GM10248 (cell line): ENCODE results near the gene DISC1.

Source experiments
- CTCF ChIA-PET: fragments of 300-600 bp; sonication (Branson Sonifier 250); formaldehyde crosslinking; extraction: SDS; loops from one replicate; lab custom pipeline; 2021; ENCODE audit warnings: antibody characterized with exemption; lab: Yijun Ruan, JAX
- POLR2A ChIA-PET: fragments of 350-650 bp; sonication (Branson Sonifier 250); formaldehyde crosslinking; extraction: SDS; loops from one replicate; lab custom pipeline; 2020; ENCODE audit warnings: antibody characterized with exemption; lab: Yijun Ruan, JAX
- DNase-seq: peaks from one replicate; pipeline ENCODE4 v3.0.0; 2012; ENCODE audit errors: extremely low spot score
- CTCF ChIP-seq: IDR thresholded peaks from 2 replicates; pipeline ENCODE4 v1.5.1; 2012; ENCODE audit warnings: mild to moderate bottlenecking, low read depth; ENCODE audit errors: extremely low read depth, missing control alignments, control extremely low read depth

Gene DISC1

GRCh38 chr1:231829332-231829731 is 202.7 kb downstream of the DISC1 start:
- TF ChIP-seq CTCF: no peak
- DNase-seq: no peak
- CTCF ChIA-PET: no interaction called here
- POLR2A ChIA-PET: no interaction called here

- TF ChIP-seq CTCF: no peak
- CTCF ChIA-PET: interaction anchor here (0.9 to 1.5 kb wide), 2 partner anchors 32 kb away, joined by 3 read pairs; no protein-coding TSS in a partner anchor
- POLR2A ChIA-PET: no interaction called here
- no peak for DNase-seq
These were observed 209.8 kb downstream of the DISC1 start for GRCh38 chr1:231836227-231836893.

GRCh38 chr1:231838521-231838920 is 211.9 kb downstream of the DISC1 start:
- no peak for TF ChIP-seq CTCF
- CTCF ChIA-PET: interaction anchor here (0.8 kb wide), 1 partner anchor 15 kb away, joined by 3 read pairs; no protein-coding TSS in a partner anchor
- DNase-seq: no peak
- POLR2A ChIA-PET: no interaction called here

GRCh38 chr1:231839999-231840398 is 213.4 kb downstream of the DISC1 start:
- TF ChIP-seq CTCF: no peak
- DNase-seq: no peak
- POLR2A ChIA-PET: no interaction called here
- CTCF ChIA-PET: no interaction called here

GRCh38 chr1:231841616-231842344 is 215.2 kb downstream of the DISC1 start:
- no peak for TF ChIP-seq CTCF

GRCh38 chr1:231842441-231842840 is 215.9 kb downstream of the DISC1 start:
- no peak for DNase-seq
- ChIA-PET POLR2A (no interaction called here), CTCF (no interaction called here)
- TF ChIP-seq CTCF: no peak

More at GRCh38 chr1:231841616-231842344, 215.2 kb downstream of the DISC1 start:
- ChIA-PET CTCF (no interaction called here), POLR2A (no interaction called here)
- DNase-seq: no peak
